Panc1 (cell line): ENCODE data around the gene CLIC1. TPM values are rescaled to one million over a fixed set of nuclear protein-coding genes. Genes with fewer than 3 reads are reported as not detected.
"Not testable (repeated sequence)": the region's sequence is repeated elsewhere in the genome, so short reads cannot be mapped to it uniquely, and the experiment has no call there.

Experiments used
- ATAC-seq: fragments of 200-7000 bp; cut with Tn5 transposase; 2 replicates; pipeline ENCODE4 v1.9.1; 2020; ENCODE audit warnings: mild to moderate bottlenecking, moderate library complexity
- BruUV-seq: library from RNA; stranded (reverse); fragments of 400-500 nt; replicated peaks from 2 replicates; lab custom pipeline; 2021; lab: Mats Ljungman, UMichigan
- CTCF ChIA-PET: fragments of 300-600 bp; sonication (Branson Sonifier 250); formaldehyde crosslinking; loops from one replicate; lab custom pipeline; 2022; ENCODE audit warnings: antibody characterized with exemption; lab: Charles Lee
- POLR2A ChIA-PET: fragments of 300-600 bp; sonication (Branson Sonifier 250); formaldehyde crosslinking; loops from one replicate; lab custom pipeline; 2022; ENCODE audit warnings: antibody characterized with exemption; lab: Charles Lee
- DNase-seq: peaks from one replicate; pipeline ENCODE4 v3.0.0-alpha.2; 2010; ENCODE audit warnings: low read depth, low spot score
- H3K27ac ChIP-seq: 2 replicates; pipeline ENCODE4 v1.5.1; 2011; ENCODE audit warnings: mild to moderate bottlenecking, low read length, inconsistent platforms
- H3K27me3 ChIP-seq: fragments of 200-500 bp; sonication (Bioruptor generic); 2 replicates; pipeline ENCODE4 v1.6.0; 2014; ENCODE audit warnings: low read length, inconsistent platforms; ENCODE audit not compliant: control insufficient read depth, insufficient read depth
- H3K36me3 ChIP-seq: fragments of 200-500 bp; sonication (Bioruptor generic); 2 replicates; pipeline ENCODE4 v1.5.1; 2014; ENCODE audit warnings: inconsistent platforms, mild to moderate bottlenecking, low read length, moderate library complexity; ENCODE audit not compliant: control insufficient read depth, insufficient read depth
- H3K4me1 ChIP-seq: 2 replicates; pipeline ENCODE4 v1.5.1; 2011; ENCODE audit warnings: inconsistent platforms, mild to moderate bottlenecking, low read length, moderate library complexity; ENCODE audit not compliant: control insufficient read depth, insufficient read depth
- H3K4me3 ChIP-seq, 2 experiments: 2 replicates each; pipeline ENCODE4 v1.5.1; 2011 to 2012; ENCODE audit warnings: low read depth in 2 of 2, low read length in 2 of 2, mild to moderate bottlenecking in 2 of 2, inconsistent platforms in 1 of 2, moderate library complexity in 1 of 2
- H3K9me3 ChIP-seq: fragments of 200-500 bp; sonication (Bioruptor generic); 2 replicates; pipeline ENCODE4 v1.5.1; 2014; ENCODE audit warnings: low read depth, mild to moderate bottlenecking, inconsistent platforms, low read length, moderate library complexity; ENCODE audit not compliant: control insufficient read depth, insufficient read depth
- CTCF ChIP-seq: fragments of 450-650 bp; IDR thresholded peaks from 2 replicates; pipeline ENCODE4 v1.5.1; 2017; ENCODE audit warnings: mild to moderate bottlenecking
- POLR2AphosphoS5 ChIP-seq: IDR thresholded peaks from 2 replicates; pipeline ENCODE4 v1.6.1; 2012; ENCODE audit warnings: mild to moderate bottlenecking, low read depth, low read length, moderate library complexity
- SIN3A ChIP-seq: IDR thresholded peaks from 2 replicates; pipeline ENCODE4 v1.6.1; 2012; ENCODE audit warnings: low read depth, mild to moderate bottlenecking, low read length, moderate library complexity, borderline replicate concordance; ENCODE audit not compliant: insufficient read depth
- TCF7L2 ChIP-seq: IDR thresholded peaks from 2 replicates; pipeline ENCODE4 v1.6.1; 2011; ENCODE audit warnings: mild to moderate bottlenecking, low read depth, low read length, inconsistent platforms
- in situ Hi-C: cut with HindIII; loops from 2 replicates; pipeline ENCODE4 v1.10.0; 2016; ENCODE audit warnings: low sequenced_read_pairs, low pct_unique_long_range_greater_than_20kb
- intact Hi-C: fragments of 100-400 bp; cut with micrococcal nuclease; formaldehyde crosslinking; loops from one replicate; pipeline ENCODE4 v1.10.0; 2022; ENCODE audit not compliant: unreplicated experiment
- total RNA-seq: library from RNA; stranded (reverse); gene quantifications from one replicate; pipeline ENCODE4 v1.2.1, GENCODE V29; 2021; ENCODE audit not compliant: unreplicated experiment
- TF ChIP-seq, protein P1 (sequence below), 2 experiments: IDR thresholded peaks; 2 replicates each; pipeline ENCODE4 v1.6.1; 2011 to 2012; ENCODE audit warnings: low read depth in 2 of 2, control low read depth in 1 of 2, low read length in 1 of 2, mild to moderate bottlenecking in 1 of 2, moderate library complexity in 1 of 2; ENCODE audit not compliant: insufficient read depth in 1 of 2

Gene CLIC1
- total RNA-seq, 1 experiment from 2014 or later = 583 TPM

DNA sequence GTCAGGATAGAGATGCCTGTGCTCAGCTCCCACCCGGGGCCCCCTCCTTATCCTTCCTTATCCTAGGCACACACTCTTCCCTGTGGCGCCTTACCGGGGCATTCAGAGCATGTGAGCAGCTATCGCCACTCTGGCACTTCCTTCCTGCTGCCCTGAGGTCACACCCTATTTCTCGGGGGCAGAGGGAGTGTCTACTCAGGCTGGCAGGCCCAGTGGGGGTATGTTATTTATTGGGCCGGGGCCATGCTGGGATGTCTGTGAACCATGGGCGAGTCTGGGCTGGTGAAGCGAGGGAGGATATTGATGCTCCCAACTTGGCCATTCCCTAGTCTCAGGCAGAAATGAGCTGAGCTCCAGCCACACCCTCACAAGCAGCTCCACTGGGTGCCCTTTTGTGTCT is 25.1 kb downstream of the CLIC1 start:
- Histone ChIP-seq H3K9me3 (no peaks in the 10 kb centered on the region), H3K27me3 (no peaks in the 10 kb centered on the region), H3K4me1 (no peaks in the 10 kb centered on the region; the same call in 1 of the 2 replicates), H3K36me3 (no peaks in the 10 kb centered on the region), H3K27ac (no peak overlapping the region), H3K4me3 (no peak overlapping the region)
- no peak for ATAC-seq
- in situ Hi-C loops = no loop called here
- CTCF ChIA-PET = interaction anchor here (1.1 kb wide), 1 partner anchor 19 kb away, joined by 3 read pairs; no protein-coding TSS in a partner anchor
- intact Hi-C loops = no loop called here
- TF ChIP-seq SIN3A (no peak), POLR2AphosphoS5 (no peak), TCF7L2 (no peak), CTCF (no peak)
- TF ChIP-seq, protein P1, sequence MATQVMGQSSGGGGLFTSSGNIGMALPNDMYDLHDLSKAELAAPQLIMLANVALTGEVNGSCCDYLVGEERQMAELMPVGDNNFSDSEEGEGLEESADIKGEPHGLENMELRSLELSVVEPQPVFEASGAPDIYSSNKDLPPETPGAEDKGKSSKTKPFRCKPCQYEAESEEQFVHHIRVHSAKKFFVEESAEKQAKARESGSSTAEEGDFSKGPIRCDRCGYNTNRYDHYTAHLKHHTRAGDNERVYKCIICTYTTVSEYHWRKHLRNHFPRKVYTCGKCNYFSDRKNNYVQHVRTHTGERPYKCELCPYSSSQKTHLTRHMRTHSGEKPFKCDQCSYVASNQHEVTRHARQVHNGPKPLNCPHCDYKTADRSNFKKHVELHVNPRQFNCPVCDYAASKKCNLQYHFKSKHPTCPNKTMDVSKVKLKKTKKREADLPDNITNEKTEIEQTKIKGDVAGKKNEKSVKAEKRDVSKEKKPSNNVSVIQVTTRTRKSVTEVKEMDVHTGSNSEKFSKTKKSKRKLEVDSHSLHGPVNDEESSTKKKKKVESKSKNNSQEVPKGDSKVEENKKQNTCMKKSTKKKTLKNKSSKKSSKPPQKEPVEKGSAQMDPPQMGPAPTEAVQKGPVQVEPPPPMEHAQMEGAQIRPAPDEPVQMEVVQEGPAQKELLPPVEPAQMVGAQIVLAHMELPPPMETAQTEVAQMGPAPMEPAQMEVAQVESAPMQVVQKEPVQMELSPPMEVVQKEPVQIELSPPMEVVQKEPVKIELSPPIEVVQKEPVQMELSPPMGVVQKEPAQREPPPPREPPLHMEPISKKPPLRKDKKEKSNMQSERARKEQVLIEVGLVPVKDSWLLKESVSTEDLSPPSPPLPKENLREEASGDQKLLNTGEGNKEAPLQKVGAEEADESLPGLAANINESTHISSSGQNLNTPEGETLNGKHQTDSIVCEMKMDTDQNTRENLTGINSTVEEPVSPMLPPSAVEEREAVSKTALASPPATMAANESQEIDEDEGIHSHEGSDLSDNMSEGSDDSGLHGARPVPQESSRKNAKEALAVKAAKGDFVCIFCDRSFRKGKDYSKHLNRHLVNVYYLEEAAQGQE (IDR thresholded peaks at IDR 0.05; ENCODE audit: insufficient read depth in 1 of 2, low read depth in 2 of 2, low read length in 1 of 2) = no peak
- DNase-seq = no peak
- BruUV-seq = no TSS peak
- POLR2A ChIA-PET = interaction anchor here (0.6 kb wide), 1 partner anchor 109 kb away, joined by 3 read pairs; no protein-coding TSS in a partner anchor

- TF ChIP-seq POLR2AphosphoS5 (no peak), TCF7L2 (no peak), SIN3A (no peak), CTCF (no peak)
- TF ChIP-seq, protein P1 (IDR thresholded peaks at IDR 0.05; ENCODE audit: insufficient read depth in 1 of 2, low read depth in 2 of 2, low read length in 1 of 2) = no peak
- Histone ChIP-seq H3K36me3 (no peaks in the 10 kb centered on the region), H3K27ac (no peak overlapping the region), H3K4me3 (no peak overlapping the region), H3K9me3 (no peaks in the 10 kb centered on the region), H3K27me3 (no peaks in the 10 kb centered on the region), H3K4me1 (no peaks in the 10 kb centered on the region; the same call in 1 of the 2 replicates)
- in situ Hi-C loops = no loop called here
- POLR2A ChIA-PET = no interaction called here
- BruUV-seq = no TSS peak
- no peak for ATAC-seq
- intact Hi-C loops = no loop called here
- CTCF ChIA-PET = no interaction called here
- DNase-seq = no peak
These were observed 25.7 kb downstream of the CLIC1 start for GRCh38 chr6:31710523-31711219.

- DNase-seq, H3K9me3 ChIP-seq, H3K4me1 ChIP-seq, in situ Hi-C loops, intact Hi-C loops, H3K4me3 ChIP-seq, CTCF ChIA-PET, ATAC-seq, H3K36me3 ChIP-seq, BruUV-seq, H3K27me3 ChIP-seq, H3K27ac ChIP-seq: not testable (repeated sequence)
- POLR2A ChIA-PET = interaction anchor here (0.7 kb wide), 2 partner anchors 24 to 163 kb away, joined by 3 read pairs; partner anchors contain the start of gene ATP6V1G2
These were observed 27.2 kb downstream of the CLIC1 start for GRCh38 chr6:31709157-31709556.
